Left lung (tissue), 10 donors: Measurements from ENCODE around the gene PUSL1. TPM values are rescaled to one million over a fixed set of nuclear protein-coding genes. Genes with fewer than 3 reads are reported as not detected.

Experiments used
- ATAC-seq: fragments of 200-7000 bp; cut with Tn5 transposase; one replicate; pipeline ENCODE4 v1.9.1; 2020; ENCODE audit warnings: moderate library complexity
- DNase-seq, 4 donors: peaks; one replicate each; pipeline ENCODE4 v3.0.0-alpha.2; 2013 to 2020
- H3K27ac ChIP-seq, 2 donors: fragments of 200-600 bp; sonication (generic) in 1 of 2; one replicate each; pipeline versions ENCODE4 v1.5.0 to v1.8.0; 2020 to 2021
- H3K27me3 ChIP-seq, 2 donors: fragments of 200-600 bp; sonication (generic) in 1 of 2; one replicate each; pipeline versions ENCODE4 v1.5.0 to v1.8.0; 2020 to 2021
- H3K36me3 ChIP-seq, 2 donors: fragments of 200-600 bp; sonication (generic) in 1 of 2; one replicate each; pipeline versions ENCODE4 v1.5.0 to v1.8.0; 2020 to 2021
- H3K4me1 ChIP-seq, 2 donors: fragments of 200-600 bp; one replicate each; pipeline ENCODE4 v1.8.0; 2021
- H3K4me3 ChIP-seq, 2 donors: fragments of 200-600 bp; sonication (generic) in 1 of 2; one replicate each; pipeline versions ENCODE4 v1.5.0 to v1.8.0; 2020 to 2021; ENCODE audit warnings: mild to moderate bottlenecking in 1 of 2
- H3K9me3 ChIP-seq, 2 donors: fragments of 200-600 bp; sonication (generic) in 1 of 2; one replicate each; pipeline versions ENCODE4 v1.5.0 to v1.8.0; 2020 to 2021
- intact Hi-C, 2 donors: fragments of 100-400 bp; cut with DNase I; formaldehyde crosslinking; loops; one replicate each; pipeline versions ENCODE4 v1.11.2 to v1.14.2; 2022
- polyA plus RNA-seq, 6 donors: library from polyadenylated mRNA; unstranded; fragments of 120-200 nt; gene quantifications; one replicate each; pipeline ENCODE4 v1.2.1, GENCODE V29; 2013; ENCODE audit not compliant: insufficient read length in 6 of 6
- total RNA-seq, 2 donors: library from RNA; stranded (reverse); fragmentation: NEBNext Ultra II Directional; extraction: Animal tissue kit (Norgen Biotek cat#: 25700); gene quantifications; one replicate each; pipeline ENCODE4 v1.2.1, GENCODE V29; 2021
- TF ChIP-seq, protein P1 (sequence below), 2 donors: fragments of 200-600 bp; sonication (generic) in 1 of 2; IDR thresholded peaks; one replicate each; pipeline versions ENCODE4 v1.5.0 to v1.8.0; 2021; ENCODE audit warnings: antibody characterized with exemption in 2 of 2
- donor health status: DM: no; HTN: yes; CAD: no.
- donor health status: DM: no; HTN: no; CAD: no.

The PUSL1 gene
- total and polyA plus RNA-seq, 8 donors: 4.3 to 18.3 (median 8.7) TPM

DNA sequence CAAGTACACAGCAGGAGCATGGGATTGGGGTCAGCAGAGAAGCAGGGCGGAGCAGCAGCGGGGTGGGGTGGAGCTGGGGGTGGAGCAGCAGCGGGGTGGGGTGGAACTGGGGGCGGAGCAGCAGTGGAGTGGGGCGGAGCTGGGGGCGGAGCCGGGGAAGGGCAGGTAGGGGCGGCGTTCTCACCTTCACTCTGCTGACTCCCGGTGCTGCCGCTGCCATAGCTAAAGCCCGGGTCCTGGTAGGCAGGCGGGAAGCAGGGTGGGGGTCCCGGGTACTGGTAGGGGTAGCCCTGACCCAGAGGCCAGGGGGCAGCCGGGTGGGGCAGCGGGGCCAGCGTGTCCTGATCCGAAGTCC lies 29.4 kb downstream of the PUSL1 start:
- Histone ChIP-seq H3K27ac (no peak overlapping the region), H3K4me1 (no peaks in the 10 kb centered on the region), H3K27me3 (no peaks in the 10 kb centered on the region), H3K9me3 (no peaks in the 10 kb centered on the region), H3K4me3 (no peak overlapping the region), H3K36me3 (peaks cover 0 to 67% of the 10 kb centered on the region in 2 donors)
- TF ChIP-seq, protein P1, sequence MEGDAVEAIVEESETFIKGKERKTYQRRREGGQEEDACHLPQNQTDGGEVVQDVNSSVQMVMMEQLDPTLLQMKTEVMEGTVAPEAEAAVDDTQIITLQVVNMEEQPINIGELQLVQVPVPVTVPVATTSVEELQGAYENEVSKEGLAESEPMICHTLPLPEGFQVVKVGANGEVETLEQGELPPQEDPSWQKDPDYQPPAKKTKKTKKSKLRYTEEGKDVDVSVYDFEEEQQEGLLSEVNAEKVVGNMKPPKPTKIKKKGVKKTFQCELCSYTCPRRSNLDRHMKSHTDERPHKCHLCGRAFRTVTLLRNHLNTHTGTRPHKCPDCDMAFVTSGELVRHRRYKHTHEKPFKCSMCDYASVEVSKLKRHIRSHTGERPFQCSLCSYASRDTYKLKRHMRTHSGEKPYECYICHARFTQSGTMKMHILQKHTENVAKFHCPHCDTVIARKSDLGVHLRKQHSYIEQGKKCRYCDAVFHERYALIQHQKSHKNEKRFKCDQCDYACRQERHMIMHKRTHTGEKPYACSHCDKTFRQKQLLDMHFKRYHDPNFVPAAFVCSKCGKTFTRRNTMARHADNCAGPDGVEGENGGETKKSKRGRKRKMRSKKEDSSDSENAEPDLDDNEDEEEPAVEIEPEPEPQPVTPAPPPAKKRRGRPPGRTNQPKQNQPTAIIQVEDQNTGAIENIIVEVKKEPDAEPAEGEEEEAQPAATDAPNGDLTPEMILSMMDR (IDR thresholded peaks at IDR 0.05): no peak
- intact Hi-C loops: no loop called here
- DNase-seq (no peak), ATAC-seq (peak; percentile 16)

DNA sequence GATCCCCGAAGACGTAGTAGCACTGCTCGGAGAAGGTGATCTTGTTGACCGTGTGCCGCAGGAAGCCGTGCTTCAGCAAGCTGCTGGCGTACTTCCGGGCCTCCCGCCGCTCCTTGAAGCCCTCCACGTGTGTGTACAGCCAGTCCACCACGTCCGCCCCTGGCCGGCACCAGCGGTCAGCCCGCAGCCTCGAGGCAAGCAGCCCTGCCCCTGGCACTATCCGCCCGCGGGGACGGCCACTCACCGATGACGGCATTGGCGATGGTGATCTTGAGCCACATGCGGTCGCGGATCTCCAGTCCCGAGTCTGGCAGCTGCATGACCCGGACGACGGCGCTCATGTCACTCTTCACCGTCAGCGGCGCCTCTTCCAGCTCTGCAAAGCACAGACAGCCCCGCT lies 29.9 kb downstream of the PUSL1 start:
- ATAC-seq (no peak), DNase-seq (no peak)
- no peak overlapping the region for H3K4me3 ChIP-seq
- H3K27me3 ChIP-seq: no peaks in the 10 kb centered on the region
- H3K4me1 ChIP-seq: no peaks in the 10 kb centered on the region
- intact Hi-C loops: no loop called here
- H3K36me3 ChIP-seq: peaks cover 0 to 67% of the 10 kb centered on the region in 2 donors
- TF ChIP-seq, protein P1 (IDR thresholded peaks at IDR 0.05): no peak
- H3K27ac ChIP-seq: no peak overlapping the region
- no peaks in the 10 kb centered on the region for H3K9me3 ChIP-seq

DNA sequence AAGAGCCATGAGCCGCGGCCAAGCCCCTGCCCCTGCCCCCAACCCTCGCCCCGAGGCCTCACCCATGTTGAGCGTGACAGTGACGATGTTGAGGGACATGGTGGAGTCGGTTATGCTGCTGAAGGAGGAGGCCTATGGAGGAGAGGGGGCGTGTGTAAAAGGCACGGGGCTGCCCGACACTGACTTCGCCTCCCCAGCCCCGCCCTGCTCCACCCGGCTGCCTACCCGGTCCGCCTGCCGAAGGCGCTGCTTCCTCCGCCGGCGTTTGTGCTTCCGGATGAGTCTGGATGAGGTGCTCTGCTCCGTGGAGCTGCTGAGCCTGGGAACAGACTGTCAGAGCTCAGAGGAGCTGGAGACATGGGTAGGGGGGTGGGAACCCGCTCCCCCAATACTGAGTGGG lies 31.8 kb downstream of the PUSL1 start:
- intact Hi-C loops: no loop called here
- Histone ChIP-seq H3K27ac (no peak overlapping the region), H3K27me3 (no peaks in the 10 kb centered on the region), H3K4me3 (no peak overlapping the region), H3K9me3 (no peaks in the 10 kb centered on the region), H3K4me1 (peaks cover 1 to 14% of the 10 kb centered on the region in 2 donors), H3K36me3 (peaks cover 0 to 65% of the 10 kb centered on the region in 2 donors)
- ATAC-seq (no peak), DNase-seq (no peak)
- TF ChIP-seq, protein P1 (IDR thresholded peaks at IDR 0.05): no peak

DNA sequence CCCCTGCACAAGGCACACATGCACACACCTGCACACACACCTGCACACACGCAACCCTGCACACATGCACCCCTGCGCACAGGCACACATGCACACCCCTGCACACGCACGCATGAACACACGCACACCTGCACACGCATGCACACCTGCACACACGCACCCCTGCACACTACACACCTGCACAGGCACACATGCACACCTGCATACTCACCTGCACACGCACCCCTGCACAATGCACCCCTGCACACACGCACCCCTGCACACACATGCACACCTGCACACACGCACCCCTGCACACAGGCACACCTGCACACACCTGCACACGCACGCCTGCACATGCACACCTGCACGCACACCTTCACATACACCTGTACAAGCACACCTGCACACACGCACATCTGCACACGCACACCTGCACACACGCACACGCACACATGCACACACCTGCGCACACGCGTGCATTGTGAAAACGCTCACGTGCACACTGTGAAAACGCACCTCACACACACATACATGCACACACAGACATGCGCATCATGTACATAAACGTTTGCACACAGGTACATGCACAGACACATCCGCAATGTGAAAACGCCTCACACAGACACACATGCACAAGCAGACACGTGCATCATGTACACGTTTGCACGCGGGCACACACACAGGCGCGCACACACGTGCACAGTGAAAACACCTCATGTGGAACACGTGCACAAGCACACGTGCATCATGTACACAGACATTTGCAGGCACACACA lies 32.6 kb downstream of the PUSL1 start:
- Histone ChIP-seq H3K4me1 (peaks cover 8 to 22% of the 10 kb centered on the region in 2 donors), H3K27ac (no peak overlapping the region), H3K27me3 (no peaks in the 10 kb centered on the region), H3K9me3 (no peaks in the 10 kb centered on the region), H3K4me3 (no peak overlapping the region), H3K36me3 (peaks cover 0 to 57% of the 10 kb centered on the region in 2 donors)
- intact Hi-C loops: no loop called here
- DNase-seq (no peak), ATAC-seq (no peak)
- TF ChIP-seq, protein P1 (IDR thresholded peaks at IDR 0.05): no peak

DNA sequence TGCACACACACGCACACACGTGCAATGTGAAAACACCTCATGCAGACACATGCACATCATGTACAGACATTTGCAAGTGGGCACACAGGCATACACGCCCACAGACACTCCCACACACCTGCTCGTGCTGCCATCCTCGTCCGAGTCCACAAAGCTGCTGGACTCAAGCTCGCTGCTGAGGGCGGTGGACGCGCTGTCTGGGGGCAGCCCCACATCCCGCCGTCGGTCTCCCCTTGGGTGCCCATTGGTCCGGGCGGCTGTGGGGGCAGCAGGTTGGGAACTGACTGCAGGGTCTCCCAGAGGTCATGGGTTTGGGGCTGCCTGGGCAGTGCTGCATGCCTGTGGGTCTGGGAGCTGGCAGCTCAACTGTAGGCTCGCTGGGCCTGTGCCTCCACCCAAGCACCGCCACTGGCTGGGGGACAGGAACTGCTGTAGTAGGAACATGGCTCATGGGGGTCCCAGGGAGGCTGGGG lies 33.2 kb downstream of the PUSL1 start:
- Histone ChIP-seq H3K4me1 (peaks cover 13 to 28% of the 10 kb centered on the region in 2 donors), H3K36me3 (peaks cover 0 to 51% of the 10 kb centered on the region in 2 donors), H3K4me3 (no peak overlapping the region), H3K27ac (no peak overlapping the region), H3K9me3 (no peaks in the 10 kb centered on the region), H3K27me3 (no peaks in the 10 kb centered on the region)
- TF ChIP-seq, protein P1 (IDR thresholded peaks at IDR 0.05): no peak
- ATAC-seq: no peak
- DNase-seq: no peak
- intact Hi-C loops: no loop called here
